Astrocyte of the spinal cord (primary cell): Measurements from ENCODE around the gene SVIL.
A peak's percentile ranks its signal among the peaks of the same experiment; 100 is the strongest.

ENCODE experiments used
- DNase-seq: peaks from one replicate; pipeline ENCODE4 v3.0.0; 2011; ENCODE audit warnings: low read depth, low spot score
- H3K4me3 ChIP-seq: 2 replicates; pipeline ENCODE4 v1.5.1; 2011; ENCODE audit warnings: low read depth, mild to moderate bottlenecking, low read length, moderate library complexity
- in situ Hi-C: cut with HindIII; loops from 2 replicates; pipeline ENCODE4 v1.10.0; 2017; ENCODE audit warnings: low sequenced_read_pairs
- TF ChIP-seq, protein P1 (sequence below): IDR thresholded peaks from 2 replicates; pipeline ENCODE4 v1.5.1; 2012; ENCODE audit warnings: low read depth, mild to moderate bottlenecking, low read length, inconsistent platforms

SVIL gene, protein sequence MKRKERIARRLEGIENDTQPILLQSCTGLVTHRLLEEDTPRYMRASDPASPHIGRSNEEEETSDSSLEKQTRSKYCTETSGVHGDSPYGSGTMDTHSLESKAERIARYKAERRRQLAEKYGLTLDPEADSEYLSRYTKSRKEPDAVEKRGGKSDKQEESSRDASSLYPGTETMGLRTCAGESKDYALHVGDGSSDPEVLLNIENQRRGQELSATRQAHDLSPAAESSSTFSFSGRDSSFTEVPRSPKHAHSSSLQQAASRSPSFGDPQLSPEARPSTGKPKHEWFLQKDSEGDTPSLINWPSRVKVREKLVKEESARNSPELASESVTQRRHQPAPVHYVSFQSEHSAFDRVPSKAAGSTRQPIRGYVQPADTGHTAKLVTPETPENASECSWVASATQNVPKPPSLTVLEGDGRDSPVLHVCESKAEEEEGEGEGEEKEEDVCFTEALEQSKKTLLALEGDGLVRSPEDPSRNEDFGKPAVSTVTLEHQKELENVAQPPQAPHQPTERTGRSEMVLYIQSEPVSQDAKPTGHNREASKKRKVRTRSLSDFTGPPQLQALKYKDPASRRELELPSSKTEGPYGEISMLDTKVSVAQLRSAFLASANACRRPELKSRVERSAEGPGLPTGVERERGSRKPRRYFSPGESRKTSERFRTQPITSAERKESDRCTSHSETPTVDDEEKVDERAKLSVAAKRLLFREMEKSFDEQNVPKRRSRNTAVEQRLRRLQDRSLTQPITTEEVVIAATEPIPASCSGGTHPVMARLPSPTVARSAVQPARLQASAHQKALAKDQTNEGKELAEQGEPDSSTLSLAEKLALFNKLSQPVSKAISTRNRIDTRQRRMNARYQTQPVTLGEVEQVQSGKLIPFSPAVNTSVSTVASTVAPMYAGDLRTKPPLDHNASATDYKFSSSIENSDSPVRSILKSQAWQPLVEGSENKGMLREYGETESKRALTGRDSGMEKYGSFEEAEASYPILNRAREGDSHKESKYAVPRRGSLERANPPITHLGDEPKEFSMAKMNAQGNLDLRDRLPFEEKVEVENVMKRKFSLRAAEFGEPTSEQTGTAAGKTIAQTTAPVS (N-terminal part only)

DNA sequence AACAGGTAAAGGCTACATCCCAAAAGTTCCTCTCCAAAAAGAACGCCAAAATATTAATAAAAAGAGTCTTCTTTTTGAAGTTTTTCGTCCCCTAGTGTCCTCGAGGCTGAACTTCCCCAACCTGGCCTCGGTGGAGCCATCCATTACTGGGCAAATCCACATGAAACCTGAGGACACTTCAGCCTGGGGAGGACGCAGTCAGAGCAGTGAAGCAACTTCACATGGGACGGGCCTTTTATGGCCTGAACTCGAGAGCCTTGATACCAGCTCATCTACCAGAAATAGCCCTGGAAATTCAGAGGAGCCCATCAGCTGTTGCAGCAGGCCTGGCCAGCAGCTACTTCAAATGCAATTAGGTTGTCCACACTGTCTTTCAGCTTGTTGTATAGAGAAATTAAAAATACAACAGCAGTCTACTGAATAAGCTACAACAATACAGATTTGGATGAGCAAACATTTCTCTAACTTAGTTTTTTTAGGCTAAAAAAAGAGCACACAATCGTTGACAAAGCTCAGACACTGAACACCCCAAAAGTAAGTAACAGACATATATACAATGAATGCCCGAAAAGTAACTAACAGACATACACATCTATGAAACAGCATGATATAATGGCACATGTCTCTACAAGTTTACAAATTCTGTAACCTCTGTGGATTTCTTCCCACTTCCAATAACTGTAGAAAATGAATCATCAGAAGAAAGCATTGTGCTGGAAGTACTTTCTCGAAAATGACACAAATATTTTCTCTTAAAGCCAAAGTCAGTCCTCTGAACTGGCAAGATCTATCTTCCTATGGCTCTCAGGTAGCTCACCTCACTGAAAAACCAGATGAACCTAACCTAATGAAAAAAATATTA is at the start of gene SVIL:
SVIL (minus strand) TSS at position 208 of the 862 bp plus-strand sequence. CDS start 79,913 bp downstream, outside the sequence.
- peak within 1 kb of the TSS; percentile 17 for H3K4me3 ChIP-seq
- in situ Hi-C loops: no loop called here
- TF ChIP-seq, protein P1, sequence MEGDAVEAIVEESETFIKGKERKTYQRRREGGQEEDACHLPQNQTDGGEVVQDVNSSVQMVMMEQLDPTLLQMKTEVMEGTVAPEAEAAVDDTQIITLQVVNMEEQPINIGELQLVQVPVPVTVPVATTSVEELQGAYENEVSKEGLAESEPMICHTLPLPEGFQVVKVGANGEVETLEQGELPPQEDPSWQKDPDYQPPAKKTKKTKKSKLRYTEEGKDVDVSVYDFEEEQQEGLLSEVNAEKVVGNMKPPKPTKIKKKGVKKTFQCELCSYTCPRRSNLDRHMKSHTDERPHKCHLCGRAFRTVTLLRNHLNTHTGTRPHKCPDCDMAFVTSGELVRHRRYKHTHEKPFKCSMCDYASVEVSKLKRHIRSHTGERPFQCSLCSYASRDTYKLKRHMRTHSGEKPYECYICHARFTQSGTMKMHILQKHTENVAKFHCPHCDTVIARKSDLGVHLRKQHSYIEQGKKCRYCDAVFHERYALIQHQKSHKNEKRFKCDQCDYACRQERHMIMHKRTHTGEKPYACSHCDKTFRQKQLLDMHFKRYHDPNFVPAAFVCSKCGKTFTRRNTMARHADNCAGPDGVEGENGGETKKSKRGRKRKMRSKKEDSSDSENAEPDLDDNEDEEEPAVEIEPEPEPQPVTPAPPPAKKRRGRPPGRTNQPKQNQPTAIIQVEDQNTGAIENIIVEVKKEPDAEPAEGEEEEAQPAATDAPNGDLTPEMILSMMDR: no peak
- DNase-seq: peak; percentile 78

DNA sequence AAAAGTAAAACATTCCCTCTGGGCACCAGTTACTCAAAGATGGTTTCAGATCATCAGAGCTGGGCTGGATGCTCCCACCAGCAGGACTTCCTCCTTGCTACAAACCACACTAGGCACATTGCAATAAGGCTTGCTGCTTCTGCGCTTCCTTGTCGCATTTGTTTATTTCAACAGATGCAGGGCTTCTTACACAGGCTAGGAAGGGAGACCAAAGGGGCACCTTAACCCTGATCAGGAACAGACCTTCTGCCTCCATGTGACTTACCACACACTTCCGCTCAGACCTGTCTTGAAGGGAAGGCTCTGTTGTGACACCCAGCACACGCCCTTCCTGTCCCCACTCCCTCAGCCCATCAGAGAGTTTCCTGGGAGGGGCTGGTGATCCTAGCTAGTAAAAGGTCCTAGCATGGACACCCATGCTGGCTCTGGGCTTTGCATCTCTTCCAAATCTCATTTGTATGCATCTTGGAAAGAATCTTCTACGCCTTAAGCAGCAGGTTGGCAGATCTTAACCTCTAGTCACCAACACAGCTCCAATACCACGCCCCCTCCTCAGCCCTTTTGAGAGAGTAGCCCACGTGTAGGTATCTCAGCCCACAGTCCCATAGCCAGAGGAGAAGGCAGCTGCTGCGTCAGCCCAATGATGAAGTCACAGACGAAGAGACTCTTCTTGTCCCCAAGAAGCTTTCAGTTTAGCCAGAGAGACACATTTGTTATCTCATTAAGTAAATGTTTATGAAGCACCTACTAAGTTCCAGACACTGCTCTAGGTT is 47.1 kb upstream of the SVIL start:
- TF ChIP-seq, protein P1: no peak
- in situ Hi-C loops: no loop called here
- DNase-seq: no peak
- no peak overlapping the region for H3K4me3 ChIP-seq

DNA sequence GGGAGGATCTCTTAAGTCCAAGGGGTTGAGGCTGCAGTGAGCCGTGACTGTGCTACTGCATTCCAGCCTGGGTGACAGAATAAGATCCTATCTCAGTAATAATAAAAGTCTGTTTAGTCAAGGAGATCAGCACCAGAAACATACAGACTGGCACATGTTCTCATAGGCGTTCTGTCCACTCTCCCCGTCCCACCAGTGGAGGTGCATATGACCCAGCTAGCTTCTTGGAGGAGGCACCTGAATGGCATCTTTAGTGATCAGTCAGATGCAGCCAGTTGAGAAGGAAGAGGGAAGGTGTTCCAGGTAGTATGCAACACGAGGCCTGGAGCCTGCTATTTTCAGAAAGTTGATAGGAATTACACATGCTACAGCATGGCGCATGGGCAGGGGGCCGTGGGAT is 45.3 kb upstream of the SVIL start:
- TF ChIP-seq, protein P1: no peak
- in situ Hi-C loops: no loop called here
- no peak for DNase-seq
- no peak overlapping the region for H3K4me3 ChIP-seq

DNA sequence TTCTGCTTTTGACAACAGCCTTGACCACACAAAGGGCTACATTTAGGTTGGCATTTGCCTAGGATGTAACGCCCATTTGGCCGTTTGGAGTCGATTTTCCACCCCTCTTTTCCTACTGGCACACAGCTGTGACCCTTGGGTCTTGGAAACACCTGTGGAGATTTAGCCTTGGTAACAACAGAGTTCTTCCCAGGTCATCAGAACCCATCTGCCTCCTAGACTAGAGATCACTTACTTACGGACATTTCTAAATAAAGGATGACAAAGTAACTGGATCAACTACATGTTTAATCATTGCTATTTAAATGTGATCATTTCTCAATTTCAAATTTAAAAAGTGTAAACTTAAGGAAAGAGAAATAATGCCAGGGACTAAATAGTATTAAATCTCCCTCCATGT is 42.0 kb upstream of the SVIL start:
- no peak overlapping the region for H3K4me3 ChIP-seq
- in situ Hi-C loops: no loop called here
- TF ChIP-seq, protein P1: no peak
- no peak for DNase-seq

DNA sequence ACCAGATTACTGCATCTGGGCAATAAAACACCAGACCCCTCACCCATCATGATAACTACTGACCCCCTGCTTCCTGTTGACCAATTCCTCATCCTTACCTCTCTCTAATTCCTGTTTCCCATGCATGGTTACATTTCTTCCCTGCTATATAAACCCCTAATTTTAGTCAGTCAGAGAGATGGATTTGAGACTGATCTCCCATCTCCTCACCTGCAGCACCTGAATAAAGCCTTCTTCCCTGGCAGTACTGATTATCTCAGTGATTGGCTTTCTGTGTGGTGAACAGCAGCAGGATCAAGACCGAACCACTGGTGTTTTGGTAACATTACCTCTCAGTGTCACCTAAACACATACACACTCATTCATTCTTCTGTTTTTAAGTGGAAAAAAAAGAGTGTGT is 41.2 kb upstream of the SVIL start:
- TF ChIP-seq, protein P1: no peak
- H3K4me3 ChIP-seq: no peak overlapping the region
- in situ Hi-C loops: no loop called here
- DNase-seq: no peak
